CD4-positive, alpha-beta T cell (primary cell): ENCODE data around the gene MZT1. TPM values are rescaled to one million over a fixed set of nuclear protein-coding genes. Genes with fewer than 3 reads are reported as not detected.

Experiments used
- ATAC-seq: fragments of 200-7000 bp; cut with Tn5 transposase; one replicate; pipeline ENCODE4 v1.10.0; 2022; ENCODE audit warnings: mild to moderate bottlenecking; ENCODE audit not compliant: poor library complexity
- CTCF ChIA-PET: fragments of 350-600 bp; sonication (Branson Sonifier 250); formaldehyde crosslinking; loops from one replicate; lab custom pipeline; 2021; ENCODE audit warnings: antibody characterized with exemption, inconsistent platforms; lab: Charles Lee
- POLR2A ChIA-PET: fragments of 350-600 bp; sonication (Branson Sonifier 250); formaldehyde crosslinking; loops from one replicate; lab custom pipeline; 2021; ENCODE audit warnings: antibody characterized with exemption, inconsistent platforms; lab: Charles Lee
- DNase-seq, 14 experiments: peaks; one replicate each; pipeline ENCODE4 v3.0.0-alpha.2; 2013 to 2020; ENCODE audit warnings: mixed read lengths in 2 of 14
- H3K27ac ChIP-seq, 2 donors: one replicate each; pipeline versions ENCODE4 v1.5.1 to v1.7.0; 2013; ENCODE audit warnings: low read length in 2 of 2, low read depth in 1 of 2, mild to moderate bottlenecking in 1 of 2
- H3K27me3 ChIP-seq, 2 experiments: 1 replicate in 1 of 2; 2 replicates in 1 of 2; pipeline versions ENCODE4 v1.6.1 to v1.7.0; 2013; ENCODE audit warnings: low read length in 2 of 2, control low read depth in 1 of 2, mild to moderate bottlenecking in 1 of 2, moderate library complexity in 1 of 2; ENCODE audit not compliant: insufficient read depth in 2 of 2, control insufficient read depth in 1 of 2
- H3K36me3 ChIP-seq: one replicate; pipeline ENCODE4 v1.6.1; 2013; ENCODE audit warnings: low read length, control low read depth; ENCODE audit not compliant: insufficient read depth
- H3K4me1 ChIP-seq: one replicate; pipeline ENCODE4 v1.6.1; 2013; ENCODE audit warnings: low read length, control low read depth; ENCODE audit not compliant: insufficient read depth
- H3K4me3 ChIP-seq: one replicate; pipeline ENCODE4 v1.5.1; 2013; ENCODE audit warnings: mild to moderate bottlenecking, low read length, moderate library complexity
- H3K9me3 ChIP-seq, 2 experiments: 1 replicate in 1 of 2; 2 replicates in 1 of 2; pipeline versions ENCODE4 v1.6.1 to v1.7.0; 2013; ENCODE audit warnings: low read length in 2 of 2, mild to moderate bottlenecking in 2 of 2, control low read depth in 1 of 2, moderate library complexity in 1 of 2; ENCODE audit not compliant: control insufficient read depth in 1 of 2, insufficient read depth in 1 of 2
- H3K27ac Mint-ChIP-seq: one replicate; pipeline ENCODE4 v1.8.0; 2020; ENCODE audit warnings: mixed read lengths
- H3K27me3 Mint-ChIP-seq: one replicate; pipeline ENCODE4 v1.8.0; 2021; ENCODE audit warnings: mixed read lengths
- H3K36me3 Mint-ChIP-seq: one replicate; pipeline ENCODE4 v1.8.0; 2021; ENCODE audit warnings: low read depth, mixed read lengths
- H3K4me1 Mint-ChIP-seq: one replicate; pipeline ENCODE4 v1.8.0; 2021; ENCODE audit warnings: low read depth, mixed read lengths
- H3K4me3 Mint-ChIP-seq: one replicate; pipeline ENCODE4 v1.8.0; 2020; ENCODE audit warnings: mild to moderate bottlenecking, mixed read lengths
- H3K9me3 Mint-ChIP-seq: one replicate; pipeline ENCODE4 v1.8.0; 2020; ENCODE audit warnings: mixed read lengths
- CTCF ChIP-seq: fragments of 200-600 bp; IDR thresholded peaks from one replicate; pipeline ENCODE4 v1.8.0; 2022; ENCODE audit warnings: antibody characterized with exemption, mild to moderate bottlenecking
- intact Hi-C, 2 experiments: fragments of 100-400 bp; cut with DNase I in 1 of 2; cut with micrococcal nuclease in 1 of 2; formaldehyde crosslinking; loops; one replicate each; pipeline versions ENCODE4 v1.15.1 to v1.9.0; 2023 to 2025; cut with DNase I, micrococcal nuclease
- polyA plus RNA-seq, 2 donors: library from polyadenylated mRNA; unstranded; fragments of 120-200 nt; gene quantifications; one replicate each; pipeline ENCODE4 v1.2.1, GENCODE V29; 2013
- total RNA-seq, 174 experiments: library from RNA in 2 of 174; stranded (reverse) in 2 of 174; gene quantifications; one replicate each; pipeline ENCODE4 v1.2.3 and lab custom pipeline; 2021 to 2026

MZT1 gene
- total RNA-seq, result 1 to 10 TPM; 5.1 to 6.2 TPM
- polyA plus RNA-seq (2013, experiment 1 of 2), result 14.3 TPM
- polyA plus RNA-seq (2013, experiment 2 of 2), result 16.6 TPM
- 7.5 to 79.5 (median 19.6) reads per million in 172 experiments for total RNA-seq (lab: John Stamatoyannopoulos, UW)

DNA sequence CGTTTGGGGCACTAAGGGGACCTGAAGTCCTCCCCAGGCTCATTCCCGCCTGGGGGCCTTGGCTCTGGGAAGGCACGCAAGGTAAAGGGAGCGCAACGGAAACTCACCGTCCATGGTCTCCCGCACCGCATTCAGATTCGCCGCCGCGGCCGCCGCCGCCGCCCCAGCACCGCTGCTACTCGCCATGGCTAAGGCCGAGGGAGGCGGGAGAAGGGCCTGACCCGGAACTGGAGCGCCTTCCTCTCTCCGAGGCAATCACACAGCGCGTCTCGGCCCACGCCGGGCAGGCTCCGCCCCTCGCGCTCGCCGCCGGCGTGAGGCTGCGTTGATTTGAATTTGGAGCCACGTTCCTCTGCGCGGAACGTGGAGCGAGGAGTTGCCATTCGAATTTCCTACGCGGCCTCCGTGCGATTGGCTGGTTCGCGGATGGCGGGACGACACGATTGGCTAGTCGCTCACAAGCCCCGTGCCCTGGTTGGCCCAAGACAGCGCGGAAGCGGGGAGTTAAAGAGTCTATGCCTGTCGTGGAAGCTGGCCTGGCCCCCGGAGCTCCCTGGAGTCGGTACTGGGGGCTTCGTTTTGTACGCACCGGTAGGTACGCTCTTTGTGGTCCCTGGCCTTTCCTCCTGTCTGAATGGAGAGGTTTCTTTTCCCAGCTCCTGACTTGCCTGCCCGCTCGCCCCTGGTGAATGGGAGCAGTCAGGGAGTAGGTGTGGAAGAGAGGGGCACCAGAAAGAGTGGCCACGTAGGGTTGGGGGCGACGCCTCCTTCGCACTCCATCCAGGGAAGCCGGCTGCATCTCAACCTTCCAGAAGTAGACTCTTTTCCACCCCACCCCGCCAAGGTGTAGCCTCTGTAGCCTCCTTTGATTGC lies at the start of gene MZT1, which contains the start of gene BORA:
Gene MZT1 (minus strand): TSS at position 213 of the 873 bp plus-strand sequence. CDS start 27 bp downstream, at position 186.
Gene BORA (plus strand): TSS at position 507 of the 873 bp plus-strand sequence. CDS start 1,018 bp downstream, outside the sequence.
- Histone ChIP-seq H3K9me3 (no peaks in the 10 kb centered on the region), H3K4me3 (peak within 1 kb of the TSS; percentile 96), H3K4me1 (peaks cover 26% of the 10 kb centered on the region), H3K36me3 (peaks cover 7% of the 10 kb centered on the region), H3K27ac (peak within 1 kb of the TSS; percentile 44 to 52), H3K27me3 (no peaks in the 10 kb centered on the region)
- CTCF ChIA-PET, result interaction anchor here (1.3 kb wide), 1 partner anchor 25 kb away, joined by 4 read pairs; no protein-coding TSS in a partner anchor
- H3K36me3 Mint-ChIP-seq, result peaks cover 40% of the 10 kb centered on the region
- intact Hi-C loops, result loop anchor here (2.0 to 10.0 kb wide), 2 partner anchors 53 to 1433 kb away; partner anchors contain the start of gene DIS3 (in 2 of the 2)
- peak within 1 kb of the TSS; percentile 77 for H3K27ac Mint-ChIP-seq
- peak; percentile 87 to 98 (median 92) for DNase-seq
- no peaks in the 10 kb centered on the region for H3K27me3 Mint-ChIP-seq
- ATAC-seq, result peak; percentile 92
- H3K4me3 Mint-ChIP-seq, result peak within 1 kb of the TSS; percentile 94
- no peak for TF ChIP-seq CTCF
- peaks cover 72% of the 10 kb centered on the region for H3K4me1 Mint-ChIP-seq
- no peaks in the 10 kb centered on the region for H3K9me3 Mint-ChIP-seq
- POLR2A ChIA-PET, result interaction anchor here (0.6 to 0.7 kb wide), 2 partner anchors 9 to 53 kb away, joined by 3 read pairs; no protein-coding TSS in a partner anchor

GRCh38 chr13:72774019-72774418 lies 46.6 kb upstream of the MZT1 start:
- CTCF ChIA-PET, result no interaction called here
- Mint-ChIP-seq H3K27me3 (no peaks in the 10 kb centered on the region), H3K27ac (no peak overlapping the region)

More at GRCh38 chr13:72774019-72774418, 46.6 kb upstream of the MZT1 start:
- intact Hi-C loops, result no loop called here
- Histone ChIP-seq H3K27ac (no peak overlapping the region), H3K27me3 (no peaks in the 10 kb centered on the region), H3K36me3 (peaks cover 96% of the 10 kb centered on the region), H3K4me1 (peaks cover 2% of the 10 kb centered on the region), H3K4me3 (no peak overlapping the region), H3K9me3 (no peaks in the 10 kb centered on the region)
- no peak for TF ChIP-seq CTCF
- Mint-ChIP-seq H3K36me3 (peaks cover 89% of the 10 kb centered on the region), H3K9me3 (no peaks in the 10 kb centered on the region), H3K4me3 (no peak overlapping the region), H3K4me1 (peaks cover 20% of the 10 kb centered on the region)
- ATAC-seq, result no peak
- POLR2A ChIA-PET, result no interaction called here
- no peak for DNase-seq
